GM18505 (cell line): ENCODE results near the gene ENPEP.
"Not testable (repeated sequence)": the region's sequence is repeated elsewhere in the genome, so short reads cannot be mapped to it uniquely, and the experiment has no call there.

Source experiments
- ATAC-seq: cut with Tn5 transposase; IDR thresholded peaks from one replicate; pipeline ENCODE4 v1.9.1; 2021; ENCODE audit not compliant: unreplicated experiment
- POLR2A ChIP-seq: IDR thresholded peaks from 4 replicates; pipeline ENCODE4 v1.6.1; 2011; ENCODE audit warnings: borderline replicate concordance; ENCODE audit not compliant: insufficient read depth, insufficient read length; ENCODE audit errors: extremely low read depth

Gene ENPEP

GRCh38 chr4:110515676-110516075 is 39.7 kb downstream of the ENPEP start:
- ATAC-seq: no peak
- no peak for TF ChIP-seq POLR2A

- TF ChIP-seq POLR2A: no peak
- peak; percentile 86 for ATAC-seq
Observed at GRCh38 chr4:110516106-110516922, 40.4 kb downstream of the ENPEP start.

GRCh38 chr4:110518889-110519490 is 43.0 kb downstream of the ENPEP start:
- no peak for ATAC-seq
- no peak for TF ChIP-seq POLR2A

DNA sequence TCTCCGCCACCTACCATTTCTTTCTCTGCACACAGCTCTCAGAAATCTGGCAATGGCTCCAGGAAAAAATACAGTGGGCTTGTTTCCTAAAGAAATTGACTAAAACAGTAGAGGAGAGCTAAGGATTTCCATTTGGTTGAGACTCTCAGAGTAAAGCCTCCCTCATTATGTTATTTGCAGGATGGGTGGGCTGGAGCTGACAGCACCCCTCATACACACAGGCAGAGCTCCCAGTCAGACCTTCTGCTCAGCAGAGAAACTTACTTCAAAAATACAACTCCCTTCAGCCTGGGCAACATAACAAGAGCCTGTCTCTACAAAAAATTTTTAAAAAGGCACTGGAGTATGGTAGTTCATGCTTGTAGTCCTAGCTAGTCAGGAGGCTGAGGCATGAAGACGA is 44.9 kb downstream of the ENPEP start:
- TF ChIP-seq POLR2A: no peak
- ATAC-seq: no peak

DNA sequence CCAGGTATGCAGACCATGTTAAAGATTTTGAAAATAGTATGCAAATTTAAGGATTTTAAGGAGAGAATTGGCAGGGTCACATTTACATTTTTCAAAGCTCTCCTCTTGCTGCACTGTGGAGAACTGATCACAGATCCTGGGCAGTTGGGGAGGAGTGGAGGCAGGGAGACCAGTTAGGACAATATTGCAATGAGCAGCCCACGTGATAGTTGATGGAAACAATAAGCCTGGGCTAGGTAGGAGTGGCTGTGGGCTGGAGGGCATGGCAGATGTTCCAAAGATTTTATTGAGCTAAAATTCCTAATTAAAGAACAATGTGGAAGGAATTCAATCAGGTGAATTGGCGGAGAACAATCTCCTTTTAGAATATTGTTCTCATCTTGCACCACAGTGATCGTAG is 50.6 kb downstream of the ENPEP start:
- TF ChIP-seq POLR2A: no peak
- no peak for ATAC-seq

DNA sequence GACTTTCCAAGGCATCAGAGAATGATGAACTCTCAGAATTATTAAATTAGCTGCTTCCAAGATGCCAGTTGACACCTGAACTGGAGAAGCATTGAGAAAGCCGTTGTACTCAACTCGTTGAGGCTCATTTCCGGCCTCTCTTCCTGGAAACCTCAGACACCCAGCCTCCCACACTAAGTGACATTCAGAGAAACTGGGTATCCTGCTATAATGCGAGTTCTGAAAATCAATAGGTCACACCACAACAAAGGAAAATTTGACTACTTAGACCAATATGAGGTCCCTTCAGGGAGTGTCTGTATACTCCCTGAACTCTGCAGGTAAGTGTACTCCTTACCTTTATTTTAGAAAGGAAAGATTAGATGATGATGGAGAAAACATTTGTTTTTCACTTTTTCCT is 51.2 kb downstream of the ENPEP start:
- no peak for TF ChIP-seq POLR2A
- ATAC-seq: no peak

DNA sequence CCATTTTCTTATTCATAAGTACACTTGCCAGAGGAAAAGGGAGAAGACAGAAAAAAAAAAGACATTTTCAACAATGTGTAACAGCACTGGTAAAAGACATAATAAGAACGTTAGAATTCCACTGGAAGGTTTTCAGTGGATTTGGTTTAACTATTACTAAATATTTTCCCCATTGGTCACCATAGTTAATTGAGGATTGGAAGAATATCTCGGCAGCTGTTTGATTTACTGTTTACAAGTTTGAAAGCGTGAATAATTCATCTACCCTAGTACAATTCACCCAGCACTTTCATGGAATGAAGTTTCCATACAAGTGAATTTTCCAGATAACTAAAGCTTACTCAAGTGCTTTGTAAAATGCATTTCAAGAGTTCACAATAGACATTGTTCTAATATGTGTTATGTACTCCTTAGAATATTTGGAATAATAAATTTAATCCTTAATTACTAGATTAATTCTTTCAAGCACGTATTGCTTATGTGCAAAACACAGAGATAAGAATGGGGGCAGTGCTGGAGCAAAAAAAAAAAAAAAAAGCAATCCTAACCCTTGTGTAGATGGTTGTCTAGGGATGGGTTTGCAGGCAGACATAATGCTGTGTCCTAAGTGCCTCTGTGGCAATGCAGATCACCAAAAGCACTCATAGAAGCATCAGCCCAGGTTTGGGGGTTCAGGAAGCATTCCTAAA is 57.1 kb downstream of the ENPEP start:
- no peak for TF ChIP-seq POLR2A
- ATAC-seq: no peak

DNA sequence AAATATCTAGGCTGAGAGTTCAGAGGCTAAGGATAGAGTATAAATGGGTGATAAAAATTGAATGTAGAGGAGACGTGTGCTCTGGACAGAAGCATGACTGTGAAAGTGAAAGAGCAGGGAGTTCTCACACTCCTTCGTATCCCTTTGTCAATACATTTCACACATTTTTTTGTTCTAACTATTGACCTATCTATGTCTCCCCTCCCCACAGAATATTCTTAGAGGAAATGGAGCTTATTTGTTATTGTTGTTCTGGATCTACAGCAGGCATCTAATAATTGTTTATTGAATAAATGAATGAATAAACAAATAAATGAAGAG is 57.6 kb downstream of the ENPEP start:
- no peak for TF ChIP-seq POLR2A
- no peak for ATAC-seq

- no peak for TF ChIP-seq POLR2A
- no peak for ATAC-seq
Observed at GRCh38 chr4:110533940-110534339, 58.0 kb downstream of the ENPEP start.

DNA sequence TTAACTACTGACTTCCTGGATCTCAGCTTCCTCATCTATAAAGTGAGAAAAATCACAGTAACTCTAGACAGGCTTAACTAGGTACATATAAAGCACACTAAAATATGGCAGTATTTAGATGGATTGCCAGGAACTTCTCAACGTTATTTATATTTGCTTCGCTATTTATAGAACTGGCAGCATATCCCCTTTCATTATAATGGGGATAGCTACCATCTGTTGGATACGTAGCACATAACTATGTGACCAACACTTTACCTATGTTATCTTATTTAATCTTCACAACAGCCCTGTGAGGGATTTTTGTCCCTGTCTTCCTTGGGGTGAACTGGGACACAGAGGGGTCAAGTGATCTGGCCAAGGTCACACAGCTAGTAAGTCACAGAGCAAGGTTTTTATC is 64.6 kb downstream of the ENPEP start:
- ATAC-seq: no peak
- no peak for TF ChIP-seq POLR2A

- ATAC-seq: no peak
- TF ChIP-seq POLR2A: no peak
Observed at GRCh38 chr4:110540982-110541451, 65.1 kb downstream of the ENPEP start.

GRCh38 chr4:110543577-110543976 is 67.6 kb downstream of the ENPEP start:
- no peak for TF ChIP-seq POLR2A
- ATAC-seq: no peak

DNA sequence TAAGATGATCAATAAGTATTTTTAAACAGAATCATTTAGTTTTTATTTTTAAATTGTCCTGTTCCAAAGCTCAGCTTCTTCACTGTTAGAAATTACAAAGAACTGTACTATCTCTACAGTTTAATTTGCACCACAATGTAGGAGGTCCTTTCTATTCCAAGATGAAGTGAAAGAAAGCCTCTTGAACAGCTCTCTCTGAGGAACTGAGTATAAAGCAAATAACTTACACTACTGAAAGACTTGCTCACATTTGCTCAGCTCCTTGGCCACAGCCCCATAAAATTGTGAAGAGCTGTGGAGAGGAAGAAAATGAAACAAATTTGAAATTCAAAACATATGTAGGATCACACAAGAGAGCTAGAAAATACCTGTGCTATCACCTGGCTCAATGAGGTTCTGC is 68.6 kb downstream of the ENPEP start:
- no peak for ATAC-seq

GRCh38 chr4:110550260-110550659 is 74.3 kb downstream of the ENPEP start:
- ATAC-seq: no peak
- no peak for TF ChIP-seq POLR2A

More for the DNA sequence above, 68.6 kb downstream of the ENPEP start:
- TF ChIP-seq POLR2A: no peak

GRCh38 chr4:110553197-110553596 is 77.2 kb downstream of the ENPEP start:
- no peak for TF ChIP-seq POLR2A
- ATAC-seq: no peak

DNA sequence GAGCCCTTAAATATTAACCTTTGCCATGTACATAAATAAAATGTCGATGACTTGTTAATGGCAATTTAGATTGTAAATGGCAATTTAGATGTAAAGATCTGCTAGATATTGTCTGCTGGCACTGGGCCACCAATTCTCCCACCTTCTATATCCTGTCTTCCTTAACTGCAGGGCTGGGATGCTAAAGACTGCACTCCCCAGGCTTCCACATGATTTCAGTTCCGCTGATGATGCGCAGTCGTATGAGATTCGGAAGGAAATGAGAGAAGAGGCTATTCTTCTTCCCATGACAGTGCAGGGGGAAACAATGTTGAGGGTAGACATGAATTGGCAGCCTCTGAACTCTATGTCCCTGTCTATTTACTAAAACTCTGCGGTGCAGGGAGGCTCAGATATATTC is 91.3 kb downstream of the ENPEP start:
- no peak for TF ChIP-seq POLR2A
- no peak for ATAC-seq

DNA sequence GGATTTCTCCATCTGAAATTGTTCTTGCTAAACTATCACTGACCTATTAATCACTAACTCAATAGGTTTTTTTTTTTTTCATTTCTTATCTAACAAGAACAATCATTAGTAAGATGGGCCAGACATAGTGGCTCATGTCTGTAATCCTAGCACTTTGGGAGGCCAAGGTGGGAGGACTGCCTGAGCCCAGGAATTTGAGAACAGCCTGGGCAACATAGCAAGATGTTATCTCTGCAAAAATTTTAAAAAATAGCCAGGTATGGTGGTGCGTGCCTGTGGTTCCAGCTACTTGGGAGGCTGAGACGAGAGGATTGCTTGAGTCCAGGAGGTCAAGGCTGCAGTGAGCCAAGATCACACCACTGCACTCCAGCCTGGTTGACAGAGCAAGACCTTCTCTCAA is 100.7 kb downstream of the ENPEP start:
- not testable (repeated sequence) for ATAC-seq
